ENCODE measurements around the gene MMP14. TPM values are rescaled to one million over a fixed set of nuclear protein-coding genes. Genes with fewer than 3 reads are reported as not detected.

The MMP14 gene
- polyA plus RNA-seq, 3 donors: 0.14 to 4.6 (median 0.44) TPM

- 77% methylated on average over 12 of the region's 15 CpGs for WGBS (ENCODE audit: insufficient coverage)
- H3K4me1 ChIP-seq (ENCODE audit: control insufficient read depth in 1 of 2, insufficient read depth in 2 of 2, low read length in 2 of 2): peaks cover 12 to 21% of the 10 kb centered on the region in 2 donors
- H3K4me3 ChIP-seq (replicated peaks in 1 of 3; ENCODE audit: low read depth in 2 of 3, low read length in 3 of 3): no peak within 1 kb of the TSS
- intact Hi-C loops (cut with micrococcal nuclease): no loop called here
- peaks cover 0 to 31% of the 10 kb centered on the region in 2 donors for H3K27me3 ChIP-seq (ENCODE audit: control insufficient read depth in 2 of 2, insufficient read depth in 2 of 2, low read length in 2 of 2)
- peaks cover 0 to 8% (median 3%) of the 10 kb centered on the region in 7 donors for H3K9me3 Mint-ChIP-seq
- H2AFZ ChIP-seq (ENCODE audit: insufficient read depth, low read depth, low read length, poor library complexity, severe bottlenecking): no peak within 1 kb of the TSS
- no peaks in the 10 kb centered on the region for H4K20me1 ChIP-seq (ENCODE audit: insufficient read depth, low read length)
- peaks cover 10 to 12% of the 10 kb centered on the region in 2 donors for H3K36me3 ChIP-seq (replicated peaks in 1 of 2; ENCODE audit: control insufficient read depth in 1 of 2, insufficient read depth in 2 of 2, low read length in 2 of 2)
- peaks cover 37% of the 10 kb centered on the region for H3K4me1 Mint-ChIP-seq
- no peak within 1 kb of the TSS for H3K27ac Mint-ChIP-seq
- no peak within 1 kb of the TSS for H3K27ac ChIP-seq (ENCODE audit: low read depth in 1 of 2, low read length in 2 of 2)
- peak within 1 kb of the TSS in 1 of 2 donors; percentile 61 for H3K4me3 Mint-ChIP-seq
- peaks cover 11 to 18% of the 10 kb centered on the region in 2 donors for H3K36me3 Mint-ChIP-seq
- TF ChIP-seq CTCF (IDR thresholded peaks at IDR 0.05): no peak
- H3K4me2 ChIP-seq (replicated peaks; ENCODE audit: extremely low read depth, low read length, poor library complexity, severe bottlenecking): no peak within 1 kb of the TSS
- peaks cover 31 to 51% (median 33%) of the 10 kb centered on the region in 3 donors for H3K27me3 Mint-ChIP-seq (ENCODE audit: low read depth in 3 of 3)
- H3K9ac ChIP-seq (ENCODE audit: insufficient read depth, low read length, poor library complexity, severe bottlenecking): no peak within 1 kb of the TSS
- no peaks in the 10 kb centered on the region for H3K79me2 ChIP-seq (ENCODE audit: insufficient read depth, low read length)
- DNase-seq: no peak
- H3K9me3 ChIP-seq (replicated peaks in 1 of 2; ENCODE audit: control insufficient read depth in 1 of 2, insufficient read depth in 1 of 2, low read length in 2 of 2): no peaks in the 10 kb centered on the region
These were observed 47.0 kb downstream of the MMP14 start, which contains the start of gene REM2 for GRCh38 chr14:22883173-22883976. Gene REM2, plus strand, starts transcription at chr14:22883222. Its CDS starts 66 bp downstream, at chr14:22883288.

- H3K79me2 ChIP-seq (ENCODE audit: insufficient read depth, low read length): no peaks in the 10 kb centered on the region
- H3K4me1 ChIP-seq (ENCODE audit: control insufficient read depth in 1 of 2, insufficient read depth in 2 of 2, low read length in 2 of 2): peaks cover 12 to 15% of the 10 kb centered on the region in 2 donors
- intact Hi-C loops (cut with micrococcal nuclease): no loop called here
- H3K36me3 ChIP-seq (replicated peaks in 1 of 2; ENCODE audit: control insufficient read depth in 1 of 2, insufficient read depth in 2 of 2, low read length in 2 of 2): peaks cover 3 to 4% of the 10 kb centered on the region in 2 donors
- Mint-ChIP-seq H3K9me3 (peaks cover 0 to 8% (median 3%) of the 10 kb centered on the region in 7 donors), H3K27ac (no peak overlapping the region), H3K4me3 (no peak overlapping the region), H3K4me1 (peaks cover 30% of the 10 kb centered on the region), H3K27me3 (ENCODE audit: low read depth in 3 of 3) (peaks cover 31 to 51% (median 33%) of the 10 kb centered on the region in 3 donors), H3K36me3 (peaks cover 4 to 10% of the 10 kb centered on the region in 2 donors)
- H3K9me3 ChIP-seq (replicated peaks in 1 of 2; ENCODE audit: control insufficient read depth in 1 of 2, insufficient read depth in 1 of 2, low read length in 2 of 2): no peaks in the 10 kb centered on the region
- no peak for DNase-seq
- no peaks in the 10 kb centered on the region for H4K20me1 ChIP-seq (ENCODE audit: insufficient read depth, low read length)
- no peak overlapping the region for H2AFZ ChIP-seq (ENCODE audit: insufficient read depth, low read depth, low read length, poor library complexity, severe bottlenecking)
- TF ChIP-seq CTCF (IDR thresholded peaks at IDR 0.05): no peak
- 98% methylated on average over 6 of the region's 7 CpGs for WGBS (ENCODE audit: insufficient coverage)
- no peak overlapping the region for H3K27ac ChIP-seq (ENCODE audit: low read depth in 1 of 2, low read length in 2 of 2)
- no peak overlapping the region for H3K4me3 ChIP-seq (replicated peaks in 1 of 3; ENCODE audit: low read depth in 2 of 3, low read length in 3 of 3)
- H3K27me3 ChIP-seq (ENCODE audit: control insufficient read depth in 2 of 2, insufficient read depth in 2 of 2, low read length in 2 of 2): peaks cover 0 to 31% of the 10 kb centered on the region in 2 donors
- H3K9ac ChIP-seq (ENCODE audit: insufficient read depth, low read length, poor library complexity, severe bottlenecking): no peak overlapping the region
- no peak overlapping the region for H3K4me2 ChIP-seq (replicated peaks; ENCODE audit: extremely low read depth, low read length, poor library complexity, severe bottlenecking)
These were observed 47.8 kb downstream of the MMP14 start for GRCh38 chr14:22884076-22884737.

All from CD14-positive monocyte (primary cell).